ENCODE results near the gene PLXNA3. TPM values are rescaled to one million over a fixed set of nuclear protein-coding genes. Genes with fewer than 3 reads are reported as not detected.

The PLXNA3 gene
- 10 to 100 TPM; 38.0 to 54.6 (median 48.4) TPM for total RNA-seq

- no peaks in the 10 kb centered on the region for H3K27me3 ChIP-seq
- no peaks in the 10 kb centered on the region for H3K9me3 ChIP-seq
- peaks cover 0 to 3% (median 2%) of the 10 kb centered on the region in 4 donors for H3K4me1 ChIP-seq
- peak; percentile 61 to 74 (median 62) for DNase-seq
- H3K36me3 ChIP-seq = no peaks in the 10 kb centered on the region
- TF ChIP-seq POLR2A (IDR thresholded peaks at IDR 0.05) = peak in 1 of 2 donors; percentile 86
- no peak for TF ChIP-seq CTCF (IDR thresholded peaks at IDR 0.05)
- peak within 1 kb of the TSS; percentile 54 to 87 (median 75) for H3K27ac ChIP-seq
- peak within 1 kb of the TSS; percentile 66 to 72 (median 70) for H3K4me3 ChIP-seq
These were observed at the start of gene PLXNA3 for GRCh38 chrX:154458116-154458953. TSS of gene PLXNA3 (plus strand) at chrX:154458281. CDS start at chrX:154460184, 1,903 bp downstream.

- no peaks in the 10 kb centered on the region for H3K9me3 ChIP-seq
- H3K4me1 ChIP-seq = no peaks in the 10 kb centered on the region
- H3K27me3 ChIP-seq = no peaks in the 10 kb centered on the region
- peak overlapping the region; percentile 14 to 51 (median 31) for H3K4me3 ChIP-seq
- no peaks in the 10 kb centered on the region for H3K36me3 ChIP-seq
- TF ChIP-seq POLR2A (IDR thresholded peaks at IDR 0.05) (peak in 1 of 2 donors; percentile 21), CTCF (IDR thresholded peaks at IDR 0.05) (no peak)
- H3K27ac ChIP-seq = peak overlapping the region; percentile 60 to 85 (median 76)
- DNase-seq = no peak
These were observed 49.3 kb upstream of the PLXNA3 start for GRCh38 chrX:154408659-154409221.

DNA sequence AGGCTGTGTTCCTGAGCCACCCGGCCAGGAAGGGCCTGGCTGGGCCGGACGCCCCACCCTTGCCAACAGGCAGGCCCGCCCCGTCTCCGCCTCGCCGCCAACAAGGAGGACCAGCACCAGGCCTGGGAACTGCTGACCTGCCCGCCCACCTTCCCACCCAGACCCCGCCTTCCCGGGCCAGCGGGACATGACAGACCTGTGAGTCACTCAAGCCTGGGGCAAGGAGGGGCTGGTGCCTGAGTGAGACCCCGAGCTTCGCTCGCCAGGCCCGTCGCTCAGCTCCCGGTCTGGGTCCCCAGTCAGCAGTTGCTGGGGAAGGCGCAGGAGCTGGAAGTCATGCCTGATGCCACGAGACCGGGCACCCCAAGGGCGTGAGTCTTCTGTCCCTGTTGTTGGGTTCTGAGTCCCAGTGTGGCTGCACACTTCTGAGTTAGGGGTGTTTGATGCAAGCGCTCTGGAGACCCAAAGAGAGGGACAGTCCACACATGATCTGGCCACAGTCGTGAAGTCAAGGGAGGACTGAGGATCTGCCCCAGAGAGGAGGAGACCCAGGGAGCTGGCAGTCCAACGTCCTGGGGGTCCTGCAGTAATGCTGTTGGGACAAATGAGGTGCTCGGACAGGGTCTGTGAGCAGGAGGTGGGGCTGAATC is 48.7 kb upstream of the PLXNA3 start, which contains the start of gene DNASE1L1:
Gene DNASE1L1 (minus strand): TSS at position 33 of the 650 bp plus-strand sequence. CDS start 3,686 bp downstream, outside the sequence.
- TF ChIP-seq CTCF (IDR thresholded peaks at IDR 0.05) (no peak), POLR2A (IDR thresholded peaks at IDR 0.05) (peak in 1 of 2 donors; percentile 45)
- Histone ChIP-seq H3K4me1 (no peaks in the 10 kb centered on the region), H3K27ac (peak within 1 kb of the TSS; percentile 60 to 85 (median 76)), H3K36me3 (no peaks in the 10 kb centered on the region), H3K27me3 (no peaks in the 10 kb centered on the region), H3K9me3 (no peaks in the 10 kb centered on the region), H3K4me3 (peak within 1 kb of the TSS; percentile 14 to 51 (median 31))
- DNase-seq = peak; percentile 55 to 90 (median 88)

DNA sequence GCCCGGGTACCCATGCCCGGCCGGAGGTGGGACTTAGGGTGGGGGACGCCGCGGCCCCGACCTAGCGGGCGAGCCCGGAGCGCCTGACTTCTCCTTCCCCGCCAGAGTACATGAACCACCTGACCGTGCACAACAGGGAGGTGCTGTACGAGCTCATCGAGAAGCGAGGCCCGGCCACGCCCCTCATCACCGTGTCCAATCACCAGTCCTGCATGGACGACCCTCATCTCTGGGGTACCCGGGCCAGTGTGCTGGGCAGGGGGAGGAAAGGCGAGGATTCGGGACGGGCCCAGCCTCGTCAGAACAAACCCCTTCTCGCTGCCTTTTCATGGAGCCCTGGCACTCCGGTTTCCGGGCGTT is 46.1 kb upstream of the PLXNA3 start:
- Histone ChIP-seq H3K36me3 (no peaks in the 10 kb centered on the region), H3K9me3 (no peaks in the 10 kb centered on the region), H3K27ac (peak overlapping the region; percentile 89 to 98 (median 92)), H3K4me3 (peak overlapping the region; percentile 60 to 93 (median 74)), H3K27me3 (no peaks in the 10 kb centered on the region), H3K4me1 (no peaks in the 10 kb centered on the region)
- peak; percentile 74 to 88 (median 79) for DNase-seq
- TF ChIP-seq POLR2A (IDR thresholded peaks at IDR 0.05) (peak; percentile 28 to 40), CTCF (IDR thresholded peaks at IDR 0.05) (no peak)

DNA sequence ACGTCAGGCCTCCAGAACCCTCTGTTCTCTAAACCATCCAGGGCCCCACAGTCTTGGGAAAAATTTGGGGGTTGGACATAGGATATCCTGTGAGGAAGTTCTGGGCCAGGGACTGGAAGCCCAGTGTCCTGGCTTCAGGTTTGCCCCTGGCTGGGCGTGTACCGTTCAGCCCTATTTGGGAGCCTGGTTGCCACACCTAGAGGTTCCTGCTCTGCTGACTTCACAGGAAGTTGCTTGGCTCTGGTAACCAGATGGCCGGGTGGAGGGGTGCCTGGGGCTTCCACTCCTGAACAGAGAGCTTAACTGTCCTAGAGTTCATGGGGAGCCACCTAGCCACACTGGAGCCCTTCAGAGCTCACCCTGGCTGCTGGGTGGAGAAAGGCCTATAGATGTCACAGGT is 45.6 kb upstream of the PLXNA3 start:
- peak overlapping the region; percentile 60 to 93 (median 74) for H3K4me3 ChIP-seq

More for the DNA sequence above, 45.6 kb upstream of the PLXNA3 start:
- Histone ChIP-seq H3K4me1 (no peaks in the 10 kb centered on the region), H3K36me3 (no peaks in the 10 kb centered on the region), H3K27ac (peak overlapping the region; percentile 89 to 98 (median 92)), H3K27me3 (no peaks in the 10 kb centered on the region), H3K9me3 (no peaks in the 10 kb centered on the region)
- DNase-seq = peak in 2 of 3 donors; percentile 58 to 69
- TF ChIP-seq CTCF (IDR thresholded peaks at IDR 0.05) = no peak
- TF ChIP-seq POLR2A (IDR thresholded peaks at IDR 0.05) = no peak

Data from Peyer's patch (tissue), 4 donors.